ENCODE measurements around the gene MYO15B. TPM values are rescaled to one million over a fixed set of nuclear protein-coding genes. Genes with fewer than 3 reads are reported as not detected.

MYO15B gene
- total and polyA plus RNA-seq, 2 experiments from 2014 or later: 21.3 to 101 TPM

- Histone ChIP-seq H3K36me3 (peaks cover 21% of the 10 kb centered on the region), H3K9me3 (ENCODE audit: low read depth) (no peaks in the 10 kb centered on the region), H3K4me3 (no peak overlapping the region), H3K4me1 (ENCODE audit: low read depth) (no peaks in the 10 kb centered on the region), H3K27me3 (no peaks in the 10 kb centered on the region), H3K27ac (no peak overlapping the region)
- no peak for DNase-seq (ENCODE audit: low read depth in 1 of 2, low spot score in 1 of 2)
- no peak for TF ChIP-seq CTCF (IDR thresholded peaks at IDR 0.05; ENCODE audit: low read depth, low read length)
Measured at GRCh38 chr17:75673487-75673886, 85.9 kb downstream of the MYO15B start.

Other genes starting within 250 kb of the MYO15B start
- 113 and 198 TPM in 2 replicates for gene GRB2, start 182.1 kb upstream of the MYO15B start, total RNA-seq
- gene GRB2, start 182.1 kb upstream of the MYO15B start, polyA plus RNA-seq: 115 and 132 TPM in 2 replicates
- gene TMEM94, start 131.2 kb upstream of the MYO15B start, total RNA-seq: 87.1 and 105 TPM in 2 replicates
- 74.2 and 93.5 TPM in 2 replicates for gene TMEM94, start 131.2 kb upstream of the MYO15B start, polyA plus RNA-seq
- 24.4 and 31.2 TPM in 2 replicates for gene CASKIN2, start 72.3 kb upstream of the MYO15B start, total RNA-seq
- 18.1 and 27.3 TPM in 2 replicates for gene CASKIN2, start 72.3 kb upstream of the MYO15B start, polyA plus RNA-seq
- 70.5 and 88.8 TPM in 2 replicates for gene TSEN54, start 71.3 kb upstream of the MYO15B start, total RNA-seq
- gene TSEN54, start 71.3 kb upstream of the MYO15B start, polyA plus RNA-seq: 52.8 and 64.4 TPM in 2 replicates
- 28.1 and 40.3 TPM in 2 replicates for gene LLGL2, start 62.1 kb upstream of the MYO15B start, total RNA-seq
- gene LLGL2, start 62.1 kb upstream of the MYO15B start, polyA plus RNA-seq: 35.2 and 45.5 TPM in 2 replicates
- 0.11 and 0.89 TPM in 2 replicates for gene SMIM5, start 45.6 kb downstream of the MYO15B start, total RNA-seq
- 0.42 and 0.60 TPM in 2 replicates for gene SMIM5, start 45.6 kb downstream of the MYO15B start, polyA plus RNA-seq
- gene RECQL5, start 79.4 kb downstream of the MYO15B start, total RNA-seq: 21.0 and 43.1 TPM in 2 replicates
- 28.6 and 47.4 TPM in 2 replicates for gene RECQL5, start 79.4 kb downstream of the MYO15B start, polyA plus RNA-seq
- 40.1 and 50.8 TPM in 2 replicates for gene SAP30BP, start 79.5 kb downstream of the MYO15B start, total RNA-seq
- 106 and 134 TPM in 2 replicates for gene SAP30BP, start 79.5 kb downstream of the MYO15B start, polyA plus RNA-seq
- 0.09 and 0.21 TPM in 2 replicates for gene ITGB4, start 133.7 kb downstream of the MYO15B start, total RNA-seq
- gene ITGB4, start 133.7 kb downstream of the MYO15B start, polyA plus RNA-seq: 0.40 and 1.6 TPM in 2 replicates
- 35.1 and 54.0 TPM in 2 replicates for gene GALK1, start 177.4 kb downstream of the MYO15B start, total RNA-seq
- 42.4 and 74.4 TPM in 2 replicates for gene GALK1, start 177.4 kb downstream of the MYO15B start, polyA plus RNA-seq
- gene UNK, start 197.0 kb downstream of the MYO15B start, total RNA-seq: 34.2 and 37.8 TPM in 2 replicates
- gene UNK, start 197.0 kb downstream of the MYO15B start, polyA plus RNA-seq: 20.5 and 35.9 TPM in 2 replicates